Renal cortex interstitium (tissue), 11 donors: ENCODE results near the gene KDM2B. TPM values are rescaled to one million over a fixed set of nuclear protein-coding genes. Genes with fewer than 3 reads are reported as not detected.
"Not testable (repeated sequence)": the region's sequence is repeated elsewhere in the genome, so short reads cannot be mapped to it uniquely, and the experiment has no call there.

ENCODE experiments used
- DNase-seq, 11 donors: peaks; one replicate each; pipeline ENCODE4 v3.0.0-alpha.2; 2013; ENCODE audit warnings: low read depth in 9 of 11, low spot score in 4 of 11; ENCODE audit errors: extremely low read depth in 1 of 11
- polyA plus RNA-seq, 3 donors: library from polyadenylated mRNA; unstranded; fragments of 120-200 nt; gene quantifications; one replicate each; pipeline ENCODE4 v1.2.1, GENCODE V29; 2013; ENCODE audit not compliant: insufficient read length in 3 of 3

Gene KDM2B
- polyA plus RNA-seq, 3 donors: 71.6 to 80.4 (median 80.0) TPM

GRCh38 chr12:121424624-121424975, 156.2 kb downstream of the KDM2B start:
- no peak for DNase-seq

GRCh38 chr12:121423682-121424623, 156.9 kb downstream of the KDM2B start:
- no peak for DNase-seq

GRCh38 chr12:121423253-121423652, 157.6 kb downstream of the KDM2B start:
- DNase-seq: no peak

GRCh38 chr12:121420109-121420508, 160.7 kb downstream of the KDM2B start:
- no peak for DNase-seq

- DNase-seq: no peak
Observed at GRCh38 chr12:121417847-121418246, 163.0 kb downstream of the KDM2B start.

GRCh38 chr12:121413917-121414316, 166.9 kb downstream of the KDM2B start:
- no peak for DNase-seq

GRCh38 chr12:121405211-121405610, 175.6 kb downstream of the KDM2B start:
- DNase-seq: no peak

- peak in 8 of 11 donors; percentile 19 to 43 (median 28) for DNase-seq
Observed at GRCh38 chr12:121404734-121405133, 176.1 kb downstream of the KDM2B start.

GRCh38 chr12:121403721-121404120, 177.1 kb downstream of the KDM2B start:
- no peak for DNase-seq

GRCh38 chr12:121400332-121401139, 180.3 kb downstream of the KDM2B start:
- DNase-seq: peak in 8 of 11 donors; percentile 24 to 55 (median 38)

GRCh38 chr12:121399391-121400331, 181.2 kb downstream of the KDM2B start, which contains the start of gene RNF34:
Gene RNF34 (plus strand): TSS chr12:121400118. CDS start chr12:121400213, 95 bp downstream.
- peak; percentile 91 to 98 (median 98) for DNase-seq

- DNase-seq: no peak
Observed at GRCh38 chr12:121398355-121398754, 182.5 kb downstream of the KDM2B start.

GRCh38 chr12:121397521-121397920, 183.3 kb downstream of the KDM2B start:
- DNase-seq: no peak

- no peak for DNase-seq
Observed at GRCh38 chr12:121392325-121392716, 188.5 kb downstream of the KDM2B start.

- DNase-seq: peak in 1 of 11 donors; percentile 29
Observed at GRCh38 chr12:121391619-121392324, 189.1 kb downstream of the KDM2B start.

- DNase-seq: no peak
Observed at GRCh38 chr12:121390856-121391255, 190.0 kb downstream of the KDM2B start.

GRCh38 chr12:121388421-121388981, 192.3 kb downstream of the KDM2B start:
- no peak for DNase-seq

GRCh38 chr12:121384891-121385290, 195.9 kb downstream of the KDM2B start:
- not testable (repeated sequence) for DNase-seq
